Measurements from ENCODE around the gene CD226.
"Not testable (repeated sequence)": the region's sequence is repeated elsewhere in the genome, so short reads cannot be mapped to it uniquely, and the experiment has no call there.

CD226 gene

GRCh38 chr18:69980982-69981804 is 33.5 kb upstream of the CD226 start:
- Histone ChIP-seq H3K9me3 (peaks cover 18% of the 10 kb centered on the region; the same call in 1 of the 2 replicates), H3K27ac (no peak overlapping the region), H3K36me3 (peaks cover 13% of the 10 kb centered on the region), H3K27me3 (no peaks in the 10 kb centered on the region), H3K4me1 (no peaks in the 10 kb centered on the region), H3K9ac (no peak overlapping the region), H4K20me1 (no peaks in the 10 kb centered on the region), H3K4me2 (no peak overlapping the region), H3K4me3 (no peak overlapping the region)
- no peak for TF ChIP-seq Cebpa-rat (IDR thresholded peaks at IDR 0.05)

GRCh38 chr18:69980509-69980908 is 32.8 kb upstream of the CD226 start:
- Histone ChIP-seq H3K36me3 (peaks cover 8% of the 10 kb centered on the region), H3K27me3 (no peaks in the 10 kb centered on the region), H3K27ac (no peak overlapping the region), H3K9me3 (peaks cover 20% of the 10 kb centered on the region; the same call in 1 of the 2 replicates), H4K20me1 (no peaks in the 10 kb centered on the region), H3K4me3 (no peak overlapping the region), H3K9ac (no peak overlapping the region), H3K4me1 (no peaks in the 10 kb centered on the region), H3K4me2 (no peak overlapping the region)
- TF ChIP-seq Cebpa-rat (IDR thresholded peaks at IDR 0.05) = no peak

GRCh38 chr18:69978732-69979715 is 31.4 kb upstream of the CD226 start:
- Histone ChIP-seq H3K4me2 (no peak overlapping the region), H3K9me3 (peaks cover 20% of the 10 kb centered on the region; the same call in 1 of the 2 replicates), H3K4me1 (no peaks in the 10 kb centered on the region), H3K27ac (no peak overlapping the region), H3K4me3 (no peak overlapping the region), H3K9ac (no peak overlapping the region), H3K27me3 (no peaks in the 10 kb centered on the region), H3K36me3 (no peaks in the 10 kb centered on the region; the same call in 1 of the 2 replicates), H4K20me1 (no peaks in the 10 kb centered on the region)
- TF ChIP-seq Cebpa-rat (IDR thresholded peaks at IDR 0.05) = no peak

- H3K9ac ChIP-seq, H3K27ac ChIP-seq, H3K4me1 ChIP-seq, H3K4me2 ChIP-seq, H3K4me3 ChIP-seq, H3K27me3 ChIP-seq, H3K36me3 ChIP-seq, H4K20me1 ChIP-seq: not testable (repeated sequence)
- H3K9me3 ChIP-seq = peaks cover 20% of the 10 kb centered on the region; the same call in 1 of the 2 replicates
Measured at GRCh38 chr18:69975294-69975693, 27.6 kb upstream of the CD226 start.

- no peak for TF ChIP-seq Cebpa-rat (IDR thresholded peaks at IDR 0.05)
- no peaks in the 10 kb centered on the region for H4K20me1 ChIP-seq
- no peak overlapping the region for H3K27ac ChIP-seq
- H3K4me3 ChIP-seq = no peak overlapping the region
- no peak overlapping the region for H3K9ac ChIP-seq
- no peaks in the 10 kb centered on the region for H3K27me3 ChIP-seq
- H3K4me1 ChIP-seq = 0 out of 2 replicates have a peak, but pooled peaks cover 5% of the 10 kb centered on the region
- H3K36me3 ChIP-seq = no peaks in the 10 kb centered on the region
- H3K9me3 ChIP-seq = peaks cover 20% of the 10 kb centered on the region; the same call in 1 of the 2 replicates
- H3K4me2 ChIP-seq = no peak overlapping the region
Measured at GRCh38 chr18:69974365-69974764, 26.7 kb upstream of the CD226 start.

- no peaks in the 10 kb centered on the region for H4K20me1 ChIP-seq
- no peak for TF ChIP-seq Cebpa-rat (IDR thresholded peaks at IDR 0.05)
- 0 out of 2 replicates have a peak, but pooled peaks cover 5% of the 10 kb centered on the region for H3K4me1 ChIP-seq
- H3K4me3 ChIP-seq = no peak overlapping the region
- H3K4me2 ChIP-seq = 0 out of 2 replicates have a peak overlapping the region, but pooled peaks have one; percentile 4
- H3K27ac ChIP-seq = no peak overlapping the region
- no peaks in the 10 kb centered on the region; the same call in 1 of the 2 replicates for H3K9me3 ChIP-seq
- no peak overlapping the region for H3K9ac ChIP-seq
- H3K27me3 ChIP-seq = no peaks in the 10 kb centered on the region
- no peaks in the 10 kb centered on the region for H3K36me3 ChIP-seq
Measured at GRCh38 chr18:69969491-69969890, 21.8 kb upstream of the CD226 start.

GRCh38 chr18:69968039-69968438 is 20.4 kb upstream of the CD226 start:
- H3K27ac ChIP-seq = no peak overlapping the region
- 0 out of 2 replicates have a peak, but pooled peaks cover 5% of the 10 kb centered on the region for H3K4me1 ChIP-seq
- no peak overlapping the region for H3K4me3 ChIP-seq
- H3K9ac ChIP-seq = no peak overlapping the region
- H3K27me3 ChIP-seq = no peaks in the 10 kb centered on the region
- H3K36me3 ChIP-seq = no peaks in the 10 kb centered on the region
- no peaks in the 10 kb centered on the region for H4K20me1 ChIP-seq
- no peak for TF ChIP-seq Cebpa-rat (IDR thresholded peaks at IDR 0.05)
- no peak overlapping the region for H3K4me2 ChIP-seq
- no peaks in the 10 kb centered on the region; the same call in 1 of the 2 replicates for H3K9me3 ChIP-seq

- Histone ChIP-seq H4K20me1 (no peaks in the 10 kb centered on the region), H3K4me1 (no peaks in the 10 kb centered on the region), H3K27me3 (no peaks in the 10 kb centered on the region), H3K4me2 (no peak overlapping the region), H3K27ac (no peak overlapping the region), H3K36me3 (no peaks in the 10 kb centered on the region), H3K9me3 (no peaks in the 10 kb centered on the region), H3K4me3 (no peak overlapping the region), H3K9ac (no peak overlapping the region)
- TF ChIP-seq Cebpa-rat (IDR thresholded peaks at IDR 0.05) = no peak
Measured at GRCh38 chr18:69963196-69963595, 15.5 kb upstream of the CD226 start.

- Histone ChIP-seq H3K27me3 (no peaks in the 10 kb centered on the region), H3K9ac (no peak overlapping the region), H3K4me3 (no peak overlapping the region), H4K20me1 (no peaks in the 10 kb centered on the region), H3K4me1 (no peaks in the 10 kb centered on the region), H3K4me2 (no peak overlapping the region), H3K9me3 (no peaks in the 10 kb centered on the region), H3K27ac (no peak overlapping the region), H3K36me3 (no peaks in the 10 kb centered on the region)
- TF ChIP-seq Cebpa-rat (IDR thresholded peaks at IDR 0.05) = no peak
Measured at GRCh38 chr18:69961718-69962117, 14.0 kb upstream of the CD226 start.

Data from BLaER1 (cell line).